Nephron (organoid): Measurements from ENCODE around the gene FGF5.

Experiments
- H3K27ac Mint-ChIP-seq, 3 experiments: 2 replicates each; pipeline ENCODE4 v1.8.0; 2020; ENCODE audit warnings: mixed read lengths in 3 of 3, mild to moderate bottlenecking in 2 of 3, moderate library complexity in 1 of 3
- H3K27me3 Mint-ChIP-seq: 2 replicates; pipeline ENCODE4 v1.8.0; 2021; ENCODE audit warnings: low read depth, mild to moderate bottlenecking, moderate library complexity, mixed read lengths
- H3K36me3 Mint-ChIP-seq: 2 replicates; pipeline ENCODE4 v1.8.0; 2020; ENCODE audit warnings: low read depth, mixed read lengths
- H3K4me1 Mint-ChIP-seq: 2 replicates; pipeline ENCODE4 v1.8.0; 2020; ENCODE audit warnings: mixed read lengths
- H3K4me3 Mint-ChIP-seq, 3 experiments: 2 replicates each; pipeline ENCODE4 v1.8.0; 2020; ENCODE audit warnings: mild to moderate bottlenecking in 3 of 3, mixed read lengths in 3 of 3, moderate library complexity in 2 of 3
- H3K9me3 Mint-ChIP-seq: 2 replicates; pipeline ENCODE4 v1.8.0; 2020; ENCODE audit warnings: mixed read lengths
- TF ChIP-seq, protein P1 (sequence below), 3 experiments: fragments of 200-600 bp; sonication (generic); IDR thresholded peaks; one replicate each; pipeline ENCODE4 v1.5.0; 2021; ENCODE audit warnings: antibody characterized with exemption in 3 of 3; ENCODE audit not compliant: unreplicated experiment in 3 of 3

The FGF5 gene, protein sequence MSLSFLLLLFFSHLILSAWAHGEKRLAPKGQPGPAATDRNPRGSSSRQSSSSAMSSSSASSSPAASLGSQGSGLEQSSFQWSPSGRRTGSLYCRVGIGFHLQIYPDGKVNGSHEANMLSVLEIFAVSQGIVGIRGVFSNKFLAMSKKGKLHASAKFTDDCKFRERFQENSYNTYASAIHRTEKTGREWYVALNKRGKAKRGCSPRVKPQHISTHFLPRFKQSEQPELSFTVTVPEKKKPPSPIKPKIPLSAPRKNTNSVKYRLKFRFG

DNA sequence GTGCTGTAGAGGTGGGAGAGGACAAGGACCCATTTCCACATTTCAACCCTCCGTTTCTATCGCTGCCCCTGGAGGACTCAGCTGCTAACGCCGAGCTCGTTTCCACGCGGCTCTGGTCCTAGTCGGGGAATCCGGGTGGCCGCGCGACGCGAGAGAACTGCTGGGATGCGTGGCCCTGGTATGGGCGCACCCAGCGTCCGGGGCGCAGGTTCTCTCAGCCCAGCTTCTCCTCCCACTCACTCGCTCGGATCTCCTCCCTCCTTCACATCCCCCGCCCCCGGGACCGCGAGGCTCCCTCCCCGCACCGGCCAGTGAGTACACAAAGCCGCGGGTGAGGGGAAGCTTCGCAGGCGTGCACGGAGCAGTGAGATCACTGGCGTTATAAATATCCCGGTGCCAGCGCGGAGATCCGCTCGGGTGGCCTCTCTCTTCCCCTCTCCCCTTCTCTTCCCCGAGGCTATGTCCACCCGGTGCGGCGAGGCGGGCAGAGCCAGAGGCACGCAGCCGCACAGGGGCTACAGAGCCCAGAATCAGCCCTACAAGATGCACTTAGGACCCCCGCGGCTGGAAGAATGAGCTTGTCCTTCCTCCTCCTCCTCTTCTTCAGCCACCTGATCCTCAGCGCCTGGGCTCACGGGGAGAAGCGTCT is at the start of gene FGF5:
Gene FGF5, plus strand, starts transcription at position 412 of the 649 bp plus-strand sequence. Its CDS starts 161 bp downstream, at position 573.
- Mint-ChIP-seq H3K9me3 (peaks cover 9% of the 10 kb centered on the region), H3K27ac (no peak within 1 kb of the TSS), H3K36me3 (peaks cover 6% of the 10 kb centered on the region), H3K4me1 (peaks cover 48% of the 10 kb centered on the region), H3K4me3 (peak within 1 kb of the TSS; percentile 88 to 94 (median 89)), H3K27me3 (peaks cover 100% of the 10 kb centered on the region)
- TF ChIP-seq, protein P1, sequence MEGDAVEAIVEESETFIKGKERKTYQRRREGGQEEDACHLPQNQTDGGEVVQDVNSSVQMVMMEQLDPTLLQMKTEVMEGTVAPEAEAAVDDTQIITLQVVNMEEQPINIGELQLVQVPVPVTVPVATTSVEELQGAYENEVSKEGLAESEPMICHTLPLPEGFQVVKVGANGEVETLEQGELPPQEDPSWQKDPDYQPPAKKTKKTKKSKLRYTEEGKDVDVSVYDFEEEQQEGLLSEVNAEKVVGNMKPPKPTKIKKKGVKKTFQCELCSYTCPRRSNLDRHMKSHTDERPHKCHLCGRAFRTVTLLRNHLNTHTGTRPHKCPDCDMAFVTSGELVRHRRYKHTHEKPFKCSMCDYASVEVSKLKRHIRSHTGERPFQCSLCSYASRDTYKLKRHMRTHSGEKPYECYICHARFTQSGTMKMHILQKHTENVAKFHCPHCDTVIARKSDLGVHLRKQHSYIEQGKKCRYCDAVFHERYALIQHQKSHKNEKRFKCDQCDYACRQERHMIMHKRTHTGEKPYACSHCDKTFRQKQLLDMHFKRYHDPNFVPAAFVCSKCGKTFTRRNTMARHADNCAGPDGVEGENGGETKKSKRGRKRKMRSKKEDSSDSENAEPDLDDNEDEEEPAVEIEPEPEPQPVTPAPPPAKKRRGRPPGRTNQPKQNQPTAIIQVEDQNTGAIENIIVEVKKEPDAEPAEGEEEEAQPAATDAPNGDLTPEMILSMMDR (IDR thresholded peaks at IDR 0.05; ENCODE audit: unreplicated experiment in 3 of 3) = no peak

DNA sequence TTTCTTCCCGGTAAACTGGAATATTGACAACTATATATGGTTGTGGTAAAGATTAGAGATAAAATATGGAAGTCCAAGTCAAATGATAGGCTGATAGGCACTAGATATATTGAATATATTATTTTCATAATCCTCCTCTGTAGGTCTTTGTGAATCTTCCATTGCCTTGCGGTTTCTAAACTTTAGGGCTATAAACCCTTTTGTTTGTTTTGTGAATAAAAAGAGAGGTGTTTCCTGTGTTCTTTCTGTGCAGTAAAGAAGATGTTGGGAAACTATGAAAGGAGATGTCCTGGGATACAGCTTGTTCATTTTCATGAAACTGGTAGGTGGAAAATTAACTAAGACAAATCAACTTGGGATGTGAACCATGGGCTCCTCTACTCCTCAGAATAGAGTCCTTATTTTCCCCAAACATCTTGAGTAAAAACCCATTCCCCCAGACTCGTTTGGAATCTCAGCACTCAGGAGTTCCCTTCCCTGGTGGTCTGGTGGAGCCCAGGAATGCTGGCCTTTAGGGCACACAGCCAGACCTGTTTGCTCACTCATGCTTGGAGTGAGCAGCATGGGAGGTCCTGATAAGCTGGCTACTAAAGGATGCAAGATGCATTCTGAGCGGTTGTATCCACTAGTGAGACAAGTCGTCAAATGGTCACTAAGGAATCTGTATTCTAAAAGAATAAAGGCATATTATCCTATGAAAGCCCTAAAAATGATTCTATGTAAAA is 47.0 kb upstream of the FGF5 start:
- H3K36me3 Mint-ChIP-seq = no peaks in the 10 kb centered on the region
- TF ChIP-seq, protein P1 (IDR thresholded peaks at IDR 0.05; ENCODE audit: unreplicated experiment in 3 of 3) = no peak
- H3K9me3 Mint-ChIP-seq = no peaks in the 10 kb centered on the region
- peaks cover 5% of the 10 kb centered on the region for H3K4me1 Mint-ChIP-seq
- H3K27me3 Mint-ChIP-seq = peaks cover 80% of the 10 kb centered on the region
- no peak overlapping the region for H3K4me3 Mint-ChIP-seq
- H3K27ac Mint-ChIP-seq = no peak overlapping the region

DNA sequence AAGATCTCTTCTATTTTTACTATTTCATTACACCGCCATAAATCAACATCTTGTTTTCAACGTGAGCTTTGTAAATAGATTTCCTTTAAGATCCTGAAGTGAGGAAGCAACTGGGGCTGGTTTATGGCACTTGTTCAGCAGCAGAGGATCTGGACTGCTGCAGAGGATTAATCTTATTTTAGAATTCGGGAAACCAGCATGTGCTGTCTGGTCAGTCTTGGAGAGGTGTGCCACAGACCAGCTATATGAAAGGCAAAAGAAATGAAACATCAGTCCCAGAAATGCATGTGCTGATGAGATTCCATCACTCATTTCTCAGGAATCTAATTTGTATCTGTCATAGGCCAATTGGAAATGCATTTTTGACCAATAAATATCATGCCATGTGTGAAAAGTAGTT is 45.8 kb upstream of the FGF5 start:
- H3K4me1 Mint-ChIP-seq = peaks cover 5% of the 10 kb centered on the region
- no peaks in the 10 kb centered on the region for H3K36me3 Mint-ChIP-seq
- no peaks in the 10 kb centered on the region for H3K9me3 Mint-ChIP-seq
- H3K4me3 Mint-ChIP-seq = no peak overlapping the region
- TF ChIP-seq, protein P1 (IDR thresholded peaks at IDR 0.05; ENCODE audit: unreplicated experiment in 3 of 3) = no peak
- H3K27ac Mint-ChIP-seq = no peak overlapping the region
- H3K27me3 Mint-ChIP-seq = peaks cover 72% of the 10 kb centered on the region

DNA sequence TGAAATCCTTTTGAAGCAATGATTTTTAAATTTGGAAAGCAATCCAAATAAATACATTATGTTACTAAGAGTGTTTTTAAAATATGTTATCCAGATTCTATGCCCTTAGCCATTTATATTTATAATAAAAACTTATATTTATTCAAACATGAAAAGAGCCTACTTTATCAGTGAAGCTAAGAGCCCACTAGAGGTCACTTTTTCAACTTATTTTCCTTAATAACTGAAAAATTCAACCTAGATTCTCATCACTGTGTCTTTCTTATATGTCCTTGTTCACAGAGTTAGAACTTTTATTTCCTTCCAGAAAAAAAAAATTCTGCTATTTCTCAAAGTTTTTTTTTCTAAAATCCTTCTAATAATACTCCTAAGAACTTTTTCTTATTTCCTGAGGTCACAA is 45.3 kb upstream of the FGF5 start:
- no peak overlapping the region for H3K27ac Mint-ChIP-seq
- no peak overlapping the region for H3K4me3 Mint-ChIP-seq
- peaks cover 5% of the 10 kb centered on the region for H3K4me1 Mint-ChIP-seq
- peaks cover 70% of the 10 kb centered on the region for H3K27me3 Mint-ChIP-seq
- H3K9me3 Mint-ChIP-seq = no peaks in the 10 kb centered on the region
- TF ChIP-seq, protein P1 (IDR thresholded peaks at IDR 0.05; ENCODE audit: unreplicated experiment in 3 of 3) = peak; percentile 40 to 55 (median 45)
- no peaks in the 10 kb centered on the region for H3K36me3 Mint-ChIP-seq

DNA sequence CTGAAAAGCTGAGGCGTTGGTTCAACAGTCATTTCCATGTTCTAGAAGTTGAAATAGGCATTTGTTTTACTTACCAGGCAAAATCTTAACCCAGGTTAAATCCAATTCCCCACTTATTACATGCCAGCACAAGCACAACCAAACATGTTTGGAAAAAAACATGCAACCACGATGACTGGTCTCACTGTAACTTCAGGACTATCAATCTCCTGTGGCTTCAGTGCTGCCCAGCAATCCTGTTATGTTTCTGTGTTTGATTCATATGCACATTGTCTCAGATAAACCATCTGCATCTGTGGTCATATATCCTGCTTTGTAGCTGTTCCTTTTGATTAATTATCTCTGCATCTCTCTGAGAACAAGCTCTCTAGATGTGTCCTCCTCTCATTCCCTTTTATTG is 40.9 kb upstream of the FGF5 start:
- Mint-ChIP-seq H3K27me3 (peaks cover 56% of the 10 kb centered on the region), H3K27ac (no peak overlapping the region), H3K4me3 (no peak overlapping the region), H3K4me1 (peaks cover 3% of the 10 kb centered on the region), H3K36me3 (no peaks in the 10 kb centered on the region), H3K9me3 (no peaks in the 10 kb centered on the region)
- TF ChIP-seq, protein P1 (IDR thresholded peaks at IDR 0.05; ENCODE audit: unreplicated experiment in 3 of 3) = no peak
